HCT116 (cell line): ENCODE measurements around the gene ANKRD60. TPM values are rescaled to one million over a fixed set of nuclear protein-coding genes. Genes with fewer than 3 reads are reported as not detected.

Experiments used
- ATAC-seq: fragments of 200-7000 bp; cut with Tn5 transposase; 2 replicates; pipeline ENCODE4 v1.9.1; 2020; ENCODE audit warnings: mild to moderate bottlenecking, moderate library complexity
- BruUV-seq: library from RNA; stranded (reverse); fragments of 400-500 nt; replicated peaks from 2 replicates; lab custom pipeline; 2021; lab: Mats Ljungman, UMichigan
- CTCF ChIA-PET: fragments of 300-600 bp; sonication (Branson Sonifier 250); formaldehyde crosslinking; loops from one replicate; lab custom pipeline; 2021; ENCODE audit warnings: antibody characterized with exemption; lab: Charles Lee
- POLR2A ChIA-PET: fragments of 300-600, 350-600 bp; sonication (Branson Sonifier 250); formaldehyde crosslinking; loops from one replicate; lab custom pipeline; 2021; ENCODE audit warnings: antibody characterized with exemption; lab: Charles Lee
- RAD21 ChIA-PET, 2 experiments: fragments of 300-600 bp; sonication (Branson Sonifier 250); formaldehyde crosslinking; loops; one replicate each; lab custom pipeline; 2023; ENCODE audit warnings: low total read pairs in 2 of 2; ENCODE audit not compliant: uncharacterized antibody in 2 of 2, unreplicated experiment in 2 of 2, low non-redundant PET in 1 of 2; lab: Charles Lee
- DNase-seq: peaks from one replicate; pipeline ENCODE4 v3.0.0-alpha.2; 2010; ENCODE audit warnings: low read depth, low spot score
- H2AFZ ChIP-seq: fragments of 200-600 bp; shearing (Covaris generic), sonication (generic); 2 replicates; pipeline ENCODE4 v1.6.1; 2017; ENCODE audit warnings: low read depth, mixed run types, mixed read lengths, antibody characterized with exemption, low read length; ENCODE audit not compliant: poor library complexity, severe bottlenecking
- H3K27ac ChIP-seq: 2 replicates; pipeline ENCODE4 v1.5.1; 2012; ENCODE audit warnings: low read depth, low read length
- H3K27me3 ChIP-seq: fragments of 200-600 bp; sonication (generic); 2 replicates; pipeline ENCODE4 v1.6.1; 2016; ENCODE audit warnings: mixed run types, low read length, mixed read lengths; ENCODE audit not compliant: insufficient read depth
- H3K36me3 ChIP-seq, 2 experiments: fragments of 200-500 bp in 1 of 2; fragments of 200-600 bp in 1 of 2; sonication (Bioruptor generic) in 1 of 2; sonication (generic) in 1 of 2; 2 replicates each; pipeline versions ENCODE4 v1.5.1 to v1.6.1; 2014 to 2016; ENCODE audit warnings: low read length in 2 of 2, inconsistent platforms in 1 of 2, mixed read lengths in 1 of 2, mixed run types in 1 of 2; ENCODE audit not compliant: insufficient read depth in 2 of 2, control insufficient read depth in 1 of 2
- H3K4me1 ChIP-seq, 2 experiments: fragments of 200-600 bp in 1 of 2; sonication (generic) in 1 of 2; 2 replicates each; pipeline versions ENCODE4 v1.5.1 to v1.6.1; 2012 to 2017; ENCODE audit warnings: low read length in 2 of 2, inconsistent platforms in 1 of 2, mild to moderate bottlenecking in 1 of 2, mixed read lengths in 1 of 2, mixed run types in 1 of 2, moderate library complexity in 1 of 2; ENCODE audit not compliant: insufficient read depth in 2 of 2, control insufficient read depth in 1 of 2
- H3K4me2 ChIP-seq: fragments of 200-600 bp; sonication (generic); 2 replicates; pipeline ENCODE4 v1.6.1; 2017; ENCODE audit warnings: mixed run types, low read length, mixed read lengths
- H3K4me3 ChIP-seq, 2 experiments: fragments of 200-600 bp in 1 of 2; sonication (generic) in 1 of 2; replicated peaks in 1 of 2; 2 replicates each; pipeline ENCODE4 v1.5.1; 2011 to 2016; ENCODE audit warnings: low read length in 2 of 2, control low read depth in 1 of 2, low read depth in 1 of 2, mild to moderate bottlenecking in 1 of 2, mixed read lengths in 1 of 2, mixed run types in 1 of 2
- H3K79me2 ChIP-seq: fragments of 200-600 bp; sonication (generic); 2 replicates; pipeline ENCODE4 v1.6.1; 2017; ENCODE audit warnings: mild to moderate bottlenecking, mixed run types, low read length, moderate library complexity, mixed read lengths; ENCODE audit not compliant: insufficient read depth
- H3K9ac ChIP-seq: fragments of 200-600 bp; sonication (generic); 2 replicates; pipeline ENCODE4 v1.6.1; 2016; ENCODE audit warnings: low read length, mixed read lengths
- H3K9me2 ChIP-seq: fragments of 200-600 bp; sonication (generic), shearing (Covaris generic); 2 replicates; pipeline ENCODE4 v1.6.1; 2017; ENCODE audit warnings: mixed run types, mild to moderate bottlenecking, moderate library complexity; ENCODE audit not compliant: insufficient read depth
- H3K9me3 ChIP-seq, 2 experiments: fragments of 200-500 bp in 1 of 2; fragments of 200-600 bp in 1 of 2; sonication (Bioruptor generic) in 1 of 2; sonication (generic) in 1 of 2; 2 replicates each; pipeline ENCODE4 v1.6.1; 2014 to 2017; ENCODE audit warnings: low read length in 2 of 2, mixed read lengths in 2 of 2, inconsistent platforms in 1 of 2, low read depth in 1 of 2, mild to moderate bottlenecking in 1 of 2, mixed run types in 1 of 2, moderate library complexity in 1 of 2; ENCODE audit not compliant: control insufficient read depth in 1 of 2, insufficient read depth in 1 of 2
- H4K20me1 ChIP-seq: fragments of 200-600 bp; sonication (generic), shearing (Covaris generic); 2 replicates; pipeline ENCODE4 v1.6.1; 2017; ENCODE audit warnings: mixed run types, mild to moderate bottlenecking, moderate library complexity; ENCODE audit not compliant: insufficient read depth
- JUND ChIP-seq: IDR thresholded peaks from 2 replicates; pipeline ENCODE4 v1.6.1; 2012
- YY1 ChIP-seq: IDR thresholded peaks from 2 replicates; pipeline ENCODE4 v1.6.1; 2011; ENCODE audit warnings: low read length, low read depth, moderate library complexity, mild to moderate bottlenecking; ENCODE audit not compliant: insufficient replicate concordance; ENCODE audit errors: extremely low read depth
- intact Hi-C: fragments of 100-400 bp; cut with micrococcal nuclease; formaldehyde crosslinking; loops from 2 replicates; pipeline ENCODE4 v1.10.0; 2022
- total RNA-seq: library from RNA; stranded (reverse); gene quantifications from one replicate; pipeline ENCODE4 v1.2.1, GENCODE V29; 2021; ENCODE audit not compliant: unreplicated experiment
- TF ChIP-seq, protein P1 (sequence below), 3 experiments: fragments of 200-600 bp in 1 of 3; sonication (generic) in 1 of 3; IDR thresholded peaks in 2 of 3; conservative IDR thresholded peaks in 1 of 3; 2 replicates each; pipeline ENCODE4 v1.5.1; 2012 to 2017; ENCODE audit warnings: low read depth in 2 of 3, low read length in 2 of 3, antibody characterized with exemption in 1 of 3, borderline replicate concordance in 1 of 3, control low read depth in 1 of 3, mild to moderate bottlenecking in 1 of 3, mixed read lengths in 1 of 3, mixed run types in 1 of 3, moderate library complexity in 1 of 3; ENCODE audit not compliant: insufficient read depth in 1 of 3

Gene ANKRD60
- total RNA-seq, 1 experiment from 2014 or later, result not detected

GRCh38 chr20:58227391-58228102, 906 bp downstream of the ANKRD60 start:
- Histone ChIP-seq H3K4me2 (no peak overlapping the region), H2AFZ (no peak overlapping the region), H3K4me1 (peaks cover 0 to 6% of the 10 kb centered on the region in 2 experiments; a peak in 1 of 4 replicates), H3K4me3 (no peak overlapping the region), H3K27ac (no peak overlapping the region), H3K9ac (no peak overlapping the region), H3K9me3 (no peaks in the 10 kb centered on the region), H4K20me1 (no peaks in the 10 kb centered on the region; the same call in 1 of the 2 replicates), H3K79me2 (no peaks in the 10 kb centered on the region), H3K36me3 (no peaks in the 10 kb centered on the region; a peak in 1 of 4 replicates), H3K9me2 (no peaks in the 10 kb centered on the region; the same call in 1 of the 2 replicates), H3K27me3 (no peaks in the 10 kb centered on the region)
- DNase-seq (no peak), ATAC-seq (no peak)
- POLR2A ChIA-PET, result no interaction called here
- CTCF ChIA-PET, result no interaction called here
- no TSS peak for BruUV-seq
- no peak for TF ChIP-seq JUND
- RAD21 ChIA-PET, result no interaction called here
- intact Hi-C loops, result no loop called here

DNA sequence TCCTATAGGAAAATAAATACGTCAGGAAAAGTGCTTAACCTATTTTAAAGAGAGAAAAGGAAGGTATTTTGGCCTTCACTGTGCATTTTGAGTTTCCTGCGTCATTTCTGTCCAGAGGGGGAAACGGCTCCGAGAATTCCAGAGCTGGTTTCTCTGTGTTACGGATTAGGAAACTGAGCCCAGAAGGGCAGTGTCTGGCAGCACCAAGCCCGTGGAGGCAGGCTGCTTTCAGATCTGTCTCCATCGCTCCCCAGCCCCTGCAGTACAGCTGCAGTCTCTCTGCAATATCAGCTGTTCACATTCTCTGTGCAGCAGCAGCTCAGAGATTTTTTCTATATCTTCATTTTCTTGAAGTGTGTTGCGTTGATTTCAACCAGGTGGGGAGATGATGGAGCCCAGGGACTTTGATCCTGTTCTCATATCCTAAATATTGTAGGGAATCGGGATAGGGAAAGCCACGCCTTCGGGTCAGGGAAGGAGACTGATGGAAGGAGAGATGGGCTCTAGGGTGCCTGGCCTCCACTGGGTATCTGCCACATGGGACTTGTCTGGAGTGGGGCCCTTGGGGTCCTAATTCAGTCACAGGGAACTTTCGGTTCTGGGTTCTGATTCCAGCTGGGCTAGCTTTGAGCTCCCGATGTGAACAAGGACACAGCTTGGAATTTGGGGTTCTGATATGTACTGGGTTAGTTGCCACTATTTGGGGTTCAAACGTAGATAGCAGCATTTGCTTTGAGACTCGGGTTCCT, 2.8 kb downstream of the ANKRD60 start:
- intact Hi-C loops, result no loop called here
- TF ChIP-seq, protein P1, sequence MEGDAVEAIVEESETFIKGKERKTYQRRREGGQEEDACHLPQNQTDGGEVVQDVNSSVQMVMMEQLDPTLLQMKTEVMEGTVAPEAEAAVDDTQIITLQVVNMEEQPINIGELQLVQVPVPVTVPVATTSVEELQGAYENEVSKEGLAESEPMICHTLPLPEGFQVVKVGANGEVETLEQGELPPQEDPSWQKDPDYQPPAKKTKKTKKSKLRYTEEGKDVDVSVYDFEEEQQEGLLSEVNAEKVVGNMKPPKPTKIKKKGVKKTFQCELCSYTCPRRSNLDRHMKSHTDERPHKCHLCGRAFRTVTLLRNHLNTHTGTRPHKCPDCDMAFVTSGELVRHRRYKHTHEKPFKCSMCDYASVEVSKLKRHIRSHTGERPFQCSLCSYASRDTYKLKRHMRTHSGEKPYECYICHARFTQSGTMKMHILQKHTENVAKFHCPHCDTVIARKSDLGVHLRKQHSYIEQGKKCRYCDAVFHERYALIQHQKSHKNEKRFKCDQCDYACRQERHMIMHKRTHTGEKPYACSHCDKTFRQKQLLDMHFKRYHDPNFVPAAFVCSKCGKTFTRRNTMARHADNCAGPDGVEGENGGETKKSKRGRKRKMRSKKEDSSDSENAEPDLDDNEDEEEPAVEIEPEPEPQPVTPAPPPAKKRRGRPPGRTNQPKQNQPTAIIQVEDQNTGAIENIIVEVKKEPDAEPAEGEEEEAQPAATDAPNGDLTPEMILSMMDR (IDR thresholded peaks at IDR 0.05 in 2 of 3, conservative IDR thresholded peaks at IDR 0.05 in 1 of 3; ENCODE audit: borderline replicate concordance in 1 of 3, insufficient read depth in 1 of 3, low read depth in 2 of 3, low read length in 2 of 3), result no peak
- TF ChIP-seq YY1, result no peak
- Histone ChIP-seq H3K4me1 (peaks cover 0 to 6% of the 10 kb centered on the region in 2 experiments; a peak in 1 of 4 replicates), H3K27me3 (0 out of 2 replicates have a peak, but pooled peaks cover 11% of the 10 kb centered on the region), H3K4me2 (no peak overlapping the region), H3K79me2 (no peaks in the 10 kb centered on the region), H3K9me3 (no peaks in the 10 kb centered on the region), H3K36me3 (no peaks in the 10 kb centered on the region), H2AFZ (no peak overlapping the region), H3K4me3 (no peak overlapping the region), H3K27ac (no peak overlapping the region), H3K9me2 (no peaks in the 10 kb centered on the region; the same call in 1 of the 2 replicates), H3K9ac (no peak overlapping the region), H4K20me1 (no peaks in the 10 kb centered on the region; the same call in 1 of the 2 replicates)
- CTCF ChIA-PET, result no interaction called here
- POLR2A ChIA-PET, result no interaction called here
- DNase-seq, result no peak
- RAD21 ChIA-PET, result no interaction called here
- BruUV-seq, result no TSS peak
- ATAC-seq, result no peak
